ENCODE data around the gene PHF2. TPM values are rescaled to one million over a fixed set of nuclear protein-coding genes. Genes with fewer than 3 reads are reported as not detected.

The PHF2 gene
- total RNA-seq, 1 donor from 2014 or later = 29.4 TPM

DNA sequence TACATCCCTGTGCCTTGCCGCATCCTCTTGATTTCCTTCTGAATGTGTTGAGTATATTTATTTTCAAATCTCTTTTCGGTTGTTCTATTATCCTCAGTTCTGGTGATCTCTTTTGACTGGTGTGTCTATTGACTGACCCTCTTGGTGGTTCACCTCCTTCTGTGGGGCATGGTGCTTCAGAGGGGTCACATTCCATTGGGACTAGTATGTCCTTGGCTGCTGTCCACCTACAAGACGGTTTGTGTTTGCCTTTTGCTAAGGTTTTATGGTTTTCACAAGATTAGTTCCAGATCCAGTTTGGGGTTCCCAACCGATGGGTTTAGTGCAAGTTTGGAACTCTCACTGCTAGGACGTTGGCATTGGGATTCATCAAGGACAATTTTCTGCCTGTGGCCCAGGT, 66.6 kb downstream of the PHF2 start:
- TF ChIP-seq, protein P1, sequence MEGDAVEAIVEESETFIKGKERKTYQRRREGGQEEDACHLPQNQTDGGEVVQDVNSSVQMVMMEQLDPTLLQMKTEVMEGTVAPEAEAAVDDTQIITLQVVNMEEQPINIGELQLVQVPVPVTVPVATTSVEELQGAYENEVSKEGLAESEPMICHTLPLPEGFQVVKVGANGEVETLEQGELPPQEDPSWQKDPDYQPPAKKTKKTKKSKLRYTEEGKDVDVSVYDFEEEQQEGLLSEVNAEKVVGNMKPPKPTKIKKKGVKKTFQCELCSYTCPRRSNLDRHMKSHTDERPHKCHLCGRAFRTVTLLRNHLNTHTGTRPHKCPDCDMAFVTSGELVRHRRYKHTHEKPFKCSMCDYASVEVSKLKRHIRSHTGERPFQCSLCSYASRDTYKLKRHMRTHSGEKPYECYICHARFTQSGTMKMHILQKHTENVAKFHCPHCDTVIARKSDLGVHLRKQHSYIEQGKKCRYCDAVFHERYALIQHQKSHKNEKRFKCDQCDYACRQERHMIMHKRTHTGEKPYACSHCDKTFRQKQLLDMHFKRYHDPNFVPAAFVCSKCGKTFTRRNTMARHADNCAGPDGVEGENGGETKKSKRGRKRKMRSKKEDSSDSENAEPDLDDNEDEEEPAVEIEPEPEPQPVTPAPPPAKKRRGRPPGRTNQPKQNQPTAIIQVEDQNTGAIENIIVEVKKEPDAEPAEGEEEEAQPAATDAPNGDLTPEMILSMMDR (IDR thresholded peaks at IDR 0.05) = no peak
- Mint-ChIP-seq H3K27ac (ENCODE audit: unreplicated experiment) (no peak overlapping the region), H3K36me3 (ENCODE audit: low read depth) (peaks cover 28% of the 10 kb centered on the region), H3K4me1 (ENCODE audit: low read depth) (peaks cover 28% of the 10 kb centered on the region), H3K9me3 (ENCODE audit: low read depth) (peaks cover 5% of the 10 kb centered on the region), H3K27me3 (ENCODE audit: low read depth) (no peaks in the 10 kb centered on the region), H3K4me3 (ENCODE audit: unreplicated experiment) (no peak overlapping the region)
- no peak for DNase-seq (ENCODE audit: low spot score)

DNA sequence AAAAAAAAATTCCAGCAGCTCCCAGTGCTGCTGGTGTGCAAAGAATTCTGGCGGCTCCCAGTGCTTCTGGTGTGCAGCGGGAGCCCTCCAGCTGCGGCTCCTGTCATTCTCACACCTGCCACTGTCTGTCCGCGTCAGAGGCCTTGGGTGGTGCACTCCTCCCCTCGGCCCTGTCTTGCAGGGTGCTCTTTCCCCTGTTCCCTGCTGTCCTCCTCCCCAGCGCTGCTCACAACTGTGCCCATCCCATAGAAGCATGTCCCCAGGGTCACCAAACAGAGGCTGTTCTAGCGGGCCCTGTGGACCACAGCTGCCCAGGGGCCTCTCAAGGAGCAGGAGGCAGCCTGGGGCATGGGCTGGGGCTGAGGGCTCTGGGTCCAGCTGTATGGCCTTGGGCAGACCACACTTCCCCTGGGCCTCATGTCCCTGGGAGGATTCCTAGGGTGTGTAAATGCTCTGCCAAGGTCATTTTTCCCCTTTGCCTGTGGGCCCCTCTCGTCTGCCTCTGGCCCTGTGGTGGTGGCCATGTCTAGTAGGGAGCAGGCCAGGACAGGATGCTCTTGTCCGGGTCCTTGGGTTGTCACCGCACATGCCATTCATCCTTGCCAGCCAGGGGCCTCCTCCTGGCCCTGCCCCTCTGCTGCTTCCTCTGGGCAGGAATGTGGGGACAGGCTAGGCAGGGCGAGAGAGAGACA, 68.2 kb downstream of the PHF2 start:
- Mint-ChIP-seq H3K27ac (ENCODE audit: unreplicated experiment) (peak overlapping the region; percentile 12), H3K36me3 (ENCODE audit: low read depth) (peaks cover 19% of the 10 kb centered on the region), H3K9me3 (ENCODE audit: low read depth) (no peaks in the 10 kb centered on the region), H3K27me3 (ENCODE audit: low read depth) (no peaks in the 10 kb centered on the region), H3K4me3 (ENCODE audit: unreplicated experiment) (no peak overlapping the region), H3K4me1 (ENCODE audit: low read depth) (peaks cover 28% of the 10 kb centered on the region)
- peak; percentile 63 for DNase-seq (ENCODE audit: low spot score)
- TF ChIP-seq, protein P1 (IDR thresholded peaks at IDR 0.05) = no peak

DNA sequence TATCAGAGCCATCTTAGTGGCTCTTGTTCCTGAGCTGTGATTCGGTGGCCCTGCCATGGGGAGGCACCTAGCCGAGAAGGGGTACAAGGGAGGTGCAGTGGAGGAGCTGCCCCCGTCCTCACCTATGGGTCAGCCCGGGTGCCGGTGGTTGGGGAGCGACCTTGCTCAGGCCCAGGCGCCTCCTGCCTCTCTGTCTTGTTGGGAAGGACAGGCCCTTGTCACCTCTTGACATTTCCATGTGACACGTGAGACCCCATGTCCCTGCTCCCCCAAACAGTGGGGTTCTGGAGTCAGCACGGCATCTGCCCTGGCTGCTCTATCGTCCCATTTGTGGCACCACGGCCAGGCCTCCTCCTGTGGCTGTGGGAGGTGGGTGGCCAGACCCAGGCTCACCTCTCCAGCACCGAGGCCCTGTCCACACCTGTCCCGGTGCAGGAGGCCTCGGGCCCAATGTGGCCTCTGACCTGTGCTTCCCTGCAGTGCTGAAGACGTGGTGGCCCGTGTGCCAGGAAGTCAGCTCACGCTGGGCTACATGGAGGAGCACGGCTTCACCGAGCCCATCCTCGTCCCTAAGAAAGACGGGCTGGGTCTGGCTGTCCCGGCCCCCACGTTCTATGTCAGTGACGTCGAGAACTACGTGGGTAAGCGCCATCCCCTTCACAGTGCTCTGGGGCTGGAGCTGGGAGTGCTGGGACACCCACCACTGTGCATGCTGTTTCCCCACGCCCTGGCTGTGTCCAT, 68.9 kb downstream of the PHF2 start:
- H3K4me3 Mint-ChIP-seq (ENCODE audit: unreplicated experiment) = no peak overlapping the region
- H3K9me3 Mint-ChIP-seq (ENCODE audit: low read depth) = no peaks in the 10 kb centered on the region
- peak; percentile 83 for DNase-seq (ENCODE audit: low spot score)
- no peak overlapping the region for H3K27ac Mint-ChIP-seq (ENCODE audit: unreplicated experiment)
- TF ChIP-seq, protein P1 (IDR thresholded peaks at IDR 0.05) = no peak
- peaks cover 16% of the 10 kb centered on the region for H3K36me3 Mint-ChIP-seq (ENCODE audit: low read depth)
- peaks cover 28% of the 10 kb centered on the region for H3K4me1 Mint-ChIP-seq (ENCODE audit: low read depth)
- H3K27me3 Mint-ChIP-seq (ENCODE audit: low read depth) = no peaks in the 10 kb centered on the region

DNA sequence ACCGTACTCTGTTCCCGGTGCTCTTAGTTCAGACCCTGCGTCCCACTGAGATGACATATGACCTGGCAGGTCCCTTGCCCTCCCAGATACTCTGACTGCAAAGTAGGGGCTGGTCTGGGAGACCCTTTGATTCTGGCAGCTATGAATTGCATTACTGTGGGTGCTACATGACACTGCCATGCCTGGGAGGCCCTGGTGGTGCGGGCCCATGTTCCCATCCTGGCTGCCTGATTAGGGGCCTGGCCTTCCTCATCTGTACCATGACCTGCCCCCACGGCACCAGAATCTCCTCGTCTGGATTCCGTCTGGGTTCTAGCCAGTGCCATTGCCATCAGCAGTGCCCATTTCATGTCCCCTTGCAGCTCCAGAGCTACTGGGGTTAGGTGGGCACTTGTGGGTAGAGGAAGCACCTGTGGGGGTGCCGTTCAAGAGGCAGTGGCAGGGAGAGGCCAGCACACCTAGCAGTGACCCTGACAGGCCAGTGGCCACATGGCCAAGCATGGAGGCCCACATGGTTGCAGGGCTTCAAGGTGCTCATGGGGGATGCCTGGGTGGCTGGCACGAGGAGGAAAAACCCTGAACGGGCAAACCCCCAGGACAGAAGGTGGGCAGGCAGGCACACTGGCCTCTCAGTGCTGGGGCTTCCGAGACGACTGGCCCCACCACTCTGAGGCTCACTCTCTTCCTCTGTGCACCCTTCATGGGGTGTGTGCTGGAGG, 69.7 kb downstream of the PHF2 start:
- peak; percentile 70 for DNase-seq (ENCODE audit: low spot score)

More for the DNA sequence above, 69.7 kb downstream of the PHF2 start:
- Mint-ChIP-seq H3K27ac (ENCODE audit: unreplicated experiment) (no peak overlapping the region), H3K4me1 (ENCODE audit: low read depth) (peaks cover 23% of the 10 kb centered on the region), H3K27me3 (ENCODE audit: low read depth) (no peaks in the 10 kb centered on the region), H3K9me3 (ENCODE audit: low read depth) (no peaks in the 10 kb centered on the region), H3K36me3 (ENCODE audit: low read depth) (peaks cover 13% of the 10 kb centered on the region), H3K4me3 (ENCODE audit: unreplicated experiment) (no peak overlapping the region)
- TF ChIP-seq, protein P1 (IDR thresholded peaks at IDR 0.05) = no peak

Data from chondrocyte (in vitro differentiated cells).